Measurements from ENCODE around the gene PLCD3.

Gene PLCD3

DNA sequence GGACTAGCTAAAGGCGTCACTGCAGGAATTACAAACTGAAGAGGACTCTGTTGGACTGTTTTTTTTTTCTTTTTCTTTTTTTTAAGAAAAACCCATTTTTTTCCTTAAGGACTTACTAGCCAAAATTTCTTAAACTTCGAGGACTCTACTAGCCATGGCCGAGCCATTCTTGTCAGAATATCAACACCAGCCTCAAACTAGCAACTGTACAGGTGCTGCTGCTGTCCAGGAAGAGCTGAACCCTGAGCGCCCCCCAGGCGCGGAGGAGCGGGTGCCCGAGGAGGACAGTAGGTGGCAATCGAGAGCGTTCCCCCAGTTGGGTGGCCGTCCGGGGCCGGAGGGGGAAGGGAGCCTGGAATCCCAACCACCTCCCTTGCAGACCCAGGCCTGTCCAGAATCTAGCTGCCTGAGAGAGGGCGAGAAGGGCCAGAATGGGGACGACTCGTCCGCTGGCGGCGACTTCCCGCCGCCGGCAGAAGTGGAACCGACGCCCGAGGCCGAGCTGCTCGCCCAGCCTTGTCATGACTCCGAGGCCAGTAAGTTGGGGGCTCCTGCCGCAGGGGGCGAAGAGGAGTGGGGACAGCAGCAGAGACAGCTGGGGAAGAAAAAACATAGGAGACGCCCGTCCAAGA, 16.8 kb upstream of the PLCD3 start:
- DNase-seq: peak; percentile 43 to 70 (median 56)

GRCh38 chr17:45148183-45149036, 16.1 kb upstream of the PLCD3 start, which contains the start of gene HEXIM1:
Gene HEXIM1 (plus strand): TSS chr17:45148475. CDS start chr17:45149191, 716 bp downstream.
- peak; percentile 98 to 100 (median 99) for DNase-seq

DNA sequence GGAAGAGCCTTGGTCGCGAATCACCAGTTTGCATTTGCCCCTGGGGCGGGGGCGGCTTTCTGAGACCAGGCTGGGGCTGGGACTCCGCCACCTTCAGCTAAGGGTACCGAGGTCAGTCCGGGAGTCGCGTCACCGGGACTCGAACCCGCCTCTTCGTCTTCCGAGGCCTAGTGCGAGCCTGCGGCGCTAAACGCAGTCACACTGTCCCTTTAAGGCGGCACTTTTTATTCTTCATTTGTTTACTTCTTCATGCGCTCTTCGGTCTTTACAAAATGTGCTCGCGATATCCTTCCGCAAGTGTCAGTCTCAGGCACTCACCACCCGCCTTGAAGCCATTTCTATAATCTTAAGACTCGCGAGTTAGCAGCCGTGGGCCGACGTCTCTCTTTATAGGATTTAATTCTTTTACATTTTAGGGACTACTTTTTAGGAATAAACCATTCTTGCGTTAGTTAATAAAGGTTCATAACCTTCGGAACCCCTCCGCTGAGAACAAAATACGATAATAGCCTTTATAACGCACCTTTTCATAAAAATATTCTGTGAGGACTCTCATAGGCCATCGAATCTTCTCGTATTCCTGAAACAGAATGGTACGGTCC, 15.4 kb upstream of the PLCD3 start:
- peak; percentile 71 to 98 (median 80) for DNase-seq

DNA sequence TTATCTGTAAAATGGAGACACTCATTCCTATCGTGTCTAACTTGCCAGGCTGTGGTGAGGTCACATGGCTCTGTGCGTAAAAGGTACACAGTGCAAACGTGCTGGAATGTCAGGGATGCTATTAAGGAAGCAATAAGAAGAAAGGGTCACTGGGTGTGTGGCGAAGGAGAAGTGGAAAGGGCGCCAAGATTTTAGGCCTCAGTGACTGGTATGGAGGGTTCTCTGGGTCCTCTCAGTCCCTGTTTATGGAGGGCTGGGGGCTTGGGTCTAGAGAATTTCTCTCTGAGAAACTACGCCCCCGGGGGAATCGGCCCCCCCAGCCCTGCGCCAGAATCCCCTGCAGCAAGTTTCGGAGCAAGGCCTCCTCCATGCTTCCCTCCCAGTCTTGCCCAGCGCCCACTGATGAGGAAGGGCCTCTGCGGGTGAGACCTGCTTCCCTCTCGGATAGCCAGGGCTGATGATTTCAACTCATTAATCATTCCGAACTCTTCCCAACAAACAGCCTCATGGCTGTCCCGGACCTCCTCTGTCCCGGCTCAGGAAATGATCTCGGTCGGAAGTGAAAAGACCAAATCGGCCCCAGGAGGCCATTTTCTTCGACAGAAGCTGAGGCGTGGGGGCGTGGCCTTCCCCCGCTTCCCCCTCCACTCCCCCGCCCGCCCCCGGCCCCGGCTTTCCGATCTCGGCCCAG, 14.7 kb upstream of the PLCD3 start:
- peak in 3 of 6 experiments; percentile 64 to 77 (median 74) for DNase-seq

- no peak for DNase-seq
Observed at GRCh38 chr17:45146592-45146889, 14.2 kb upstream of the PLCD3 start.

GRCh38 chr17:45146166-45146565, 13.9 kb upstream of the PLCD3 start:
- DNase-seq: no peak

GRCh38 chr17:45145035-45145389, 12.7 kb upstream of the PLCD3 start:
- no peak for DNase-seq

DNA sequence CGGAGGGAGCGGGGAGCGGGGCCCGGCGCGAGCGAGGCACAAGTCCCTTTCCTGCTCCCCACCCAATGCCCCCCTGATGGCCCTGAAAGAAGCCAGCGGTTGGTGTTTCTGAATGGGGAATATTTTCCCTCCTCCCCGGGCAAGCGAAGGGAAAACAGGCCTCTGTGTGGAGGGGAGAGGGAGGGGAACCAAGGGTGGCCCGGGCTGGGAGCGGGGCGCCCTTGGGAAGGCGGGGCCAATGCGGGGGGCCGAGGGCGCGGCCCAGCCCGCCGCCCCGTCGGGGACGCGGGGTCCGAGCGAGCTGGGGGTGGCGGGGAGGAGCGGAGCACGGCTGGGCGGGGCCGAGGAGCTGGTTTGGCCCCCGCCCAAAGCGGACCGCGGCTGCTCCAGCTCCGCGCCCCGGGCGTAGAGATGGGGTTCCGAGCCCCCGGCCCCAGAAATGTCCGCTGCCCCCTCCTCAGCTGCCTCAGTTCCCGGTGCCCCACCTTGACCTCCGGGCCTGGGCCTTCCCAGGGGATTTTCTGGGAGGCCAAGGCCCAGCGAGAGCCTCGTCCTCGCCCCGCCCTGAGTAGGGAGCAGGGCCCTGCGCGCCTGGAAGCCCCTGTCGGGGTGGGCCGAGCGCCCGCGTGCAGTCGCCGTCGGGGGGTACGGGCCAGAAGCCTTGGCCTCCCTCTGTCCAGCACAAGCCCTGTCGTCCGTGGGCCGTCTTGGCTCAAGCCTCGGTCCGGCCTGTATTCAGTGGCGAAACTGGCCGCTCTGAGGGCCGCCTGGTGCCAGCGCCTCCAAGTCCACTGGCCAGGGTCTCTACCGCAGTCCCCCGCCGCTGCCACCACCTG, 12.1 kb upstream of the PLCD3 start:
- DNase-seq: peak in 1 of 6 experiments; percentile 32

DNA sequence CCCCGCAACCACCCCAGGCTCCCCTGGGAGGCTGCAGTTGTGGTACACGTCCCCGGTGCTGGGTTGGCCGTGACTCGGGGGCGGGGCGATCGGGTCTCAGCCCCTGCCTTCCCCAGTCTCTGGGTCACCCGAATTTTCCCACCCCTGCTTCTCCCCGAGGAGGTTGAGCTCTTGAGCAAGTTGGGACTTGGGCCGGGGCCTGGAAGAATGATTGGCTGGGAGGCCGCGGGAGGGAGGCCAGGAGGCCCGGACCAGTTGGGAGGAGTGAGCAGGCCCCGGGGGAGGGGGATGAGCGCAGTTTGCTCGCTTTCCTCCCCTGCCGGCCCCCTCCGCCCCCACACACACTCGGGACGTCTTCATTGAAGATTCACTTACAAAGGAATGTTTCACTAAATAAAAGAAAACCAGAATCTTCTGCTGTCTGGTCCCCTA, 11.5 kb upstream of the PLCD3 start:
- peak in 5 of 6 experiments; percentile 13 to 56 (median 44) for DNase-seq

DNA sequence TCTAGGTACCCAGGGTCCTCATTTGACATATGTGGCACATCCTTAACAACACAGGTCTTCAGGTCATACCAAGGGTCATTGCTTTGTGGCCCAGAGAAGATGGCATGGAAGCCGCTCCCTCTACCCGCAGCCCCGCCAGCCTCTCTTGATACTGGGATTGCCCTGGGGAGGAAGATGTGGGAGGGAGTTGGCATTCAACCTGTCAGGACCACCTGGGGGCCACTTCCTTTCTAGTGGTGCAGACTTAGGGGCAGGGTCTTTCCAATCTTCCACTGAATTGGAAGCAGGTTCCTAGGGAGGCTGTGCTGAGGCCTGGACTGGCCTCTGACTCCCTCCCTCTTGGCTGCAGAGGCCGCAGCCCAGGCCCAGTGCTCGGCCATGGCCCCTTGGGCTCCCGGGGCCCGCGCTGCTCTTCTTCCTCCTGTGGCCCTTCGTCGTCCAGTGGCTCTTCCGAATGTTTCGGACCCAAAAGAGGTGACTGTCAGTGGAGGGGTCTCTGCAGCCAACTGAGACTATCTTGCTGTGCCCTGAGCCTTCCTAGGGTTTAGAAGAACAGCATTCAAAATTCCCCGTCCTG, 10.9 kb upstream of the PLCD3 start:
- no peak for DNase-seq

DNA sequence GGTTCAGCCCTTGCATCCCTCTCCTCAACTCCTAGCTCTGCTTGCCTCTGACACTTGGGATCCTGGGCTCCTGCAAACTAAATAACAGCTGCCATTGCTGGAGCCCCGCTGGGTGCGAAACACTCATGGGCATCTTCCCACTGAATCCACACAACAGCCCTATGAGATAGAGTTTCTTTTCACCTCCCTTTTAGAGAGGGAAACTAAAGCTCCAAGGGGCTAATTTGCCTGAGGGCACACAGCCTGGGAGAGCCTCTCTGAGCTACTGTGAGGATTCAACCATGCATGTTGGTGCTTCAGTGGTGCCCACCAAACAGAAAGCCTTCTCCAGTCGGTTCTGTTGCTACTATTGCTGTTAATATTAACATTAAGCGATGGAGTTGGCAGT, 7.2 kb upstream of the PLCD3 start:
- DNase-seq: no peak

- DNase-seq: no peak
Observed at GRCh38 chr17:45138911-45139532, 6.7 kb upstream of the PLCD3 start.

DNA sequence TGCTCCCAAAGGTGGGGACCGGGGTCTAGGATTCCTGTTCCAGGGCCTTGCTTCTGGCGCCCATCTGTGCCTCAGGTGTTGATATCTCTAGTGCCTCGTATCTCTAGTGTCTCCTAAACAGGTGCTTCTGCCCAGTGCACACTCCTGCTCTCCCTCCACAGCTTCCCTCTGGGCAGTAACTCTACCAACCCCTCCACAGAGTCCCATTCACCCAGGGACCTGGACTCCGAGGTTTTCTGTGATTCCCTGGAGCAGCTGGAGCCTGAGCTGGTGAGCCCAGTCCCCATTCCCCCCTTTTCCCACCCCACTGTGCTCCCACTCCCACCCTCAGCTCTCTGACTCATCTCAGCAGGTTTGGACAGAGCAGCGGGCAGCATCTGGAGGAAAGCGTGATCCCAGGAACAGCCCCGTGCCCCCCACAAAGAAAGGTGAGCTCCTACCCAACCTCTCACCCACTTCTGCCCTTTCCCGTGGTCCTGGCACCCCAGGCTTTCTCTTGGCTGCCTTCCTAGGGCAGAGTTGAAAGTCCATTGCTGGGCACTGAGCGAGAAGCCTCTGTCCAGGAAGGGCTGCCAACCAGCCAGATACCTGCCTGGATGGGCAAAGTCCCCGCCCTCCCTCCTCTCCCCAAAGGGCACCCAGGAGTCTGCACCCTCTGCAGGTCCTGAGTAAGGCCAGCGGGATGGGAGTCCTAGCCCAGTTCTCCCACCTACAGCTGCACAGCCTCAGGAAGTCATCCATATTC, 5.4 kb upstream of the PLCD3 start:
- no peak for DNase-seq

GRCh38 chr17:45136846-45137560, 4.7 kb upstream of the PLCD3 start:
- DNase-seq: no peak

GRCh38 chr17:45135978-45136791, 3.9 kb upstream of the PLCD3 start:
- DNase-seq: peak in 1 of 6 experiments; percentile 46

DNA sequence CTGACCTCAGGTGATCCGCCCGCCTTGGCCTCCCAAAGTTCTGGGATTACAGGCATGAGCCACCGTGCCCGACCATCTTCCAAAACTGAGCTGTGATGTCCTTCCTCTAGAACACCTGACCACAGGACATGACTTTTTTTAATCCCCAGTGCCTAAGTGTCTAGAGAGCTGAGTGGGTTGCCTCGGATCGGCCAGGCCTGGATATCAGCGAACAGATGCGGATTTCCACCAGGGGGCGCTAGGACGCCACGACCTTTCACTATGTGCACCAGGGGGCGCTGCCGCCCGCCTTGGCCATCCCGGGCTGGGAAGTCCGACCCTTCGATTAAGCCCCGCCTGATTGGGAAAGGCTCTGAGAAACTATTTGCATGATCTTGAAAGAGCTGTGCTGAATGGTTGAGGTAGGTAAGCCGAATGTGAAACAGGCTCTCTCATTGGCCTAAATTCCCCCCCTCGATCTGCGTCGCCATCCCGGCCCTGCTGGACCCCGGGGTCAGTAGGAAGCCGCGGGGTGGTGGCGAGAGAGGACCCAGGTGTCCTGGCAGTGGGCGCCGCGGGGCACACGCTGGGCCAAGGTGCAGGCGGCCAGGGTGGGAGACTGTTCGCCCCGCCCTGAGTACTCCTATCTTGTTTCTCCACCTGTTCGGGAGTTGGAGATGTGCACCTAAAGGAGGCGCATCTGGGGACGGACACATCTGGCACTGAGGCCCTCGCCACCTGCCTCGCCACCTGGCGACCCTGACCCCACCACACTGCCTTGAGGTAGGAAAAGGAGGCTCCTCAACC, 3.1 kb upstream of the PLCD3 start, which contains the start of gene ACBD4:
TSS of gene ACBD4 (plus strand) at position 496 of the 786 bp plus-strand sequence. CDS start 458 bp downstream, outside the sequence.
- peak; percentile 94 to 98 (median 96) for DNase-seq

GRCh38 chr17:45132572-45133463, 503 bp upstream of the PLCD3 start:
- DNase-seq: peak; percentile 68 to 94 (median 76)
